ENCODE data around the gene SPRR1B. TPM values are rescaled to one million over a fixed set of nuclear protein-coding genes. Genes with fewer than 3 reads are reported as not detected.

Gene SPRR1B
- total RNA-seq (2021) = not detected in 2 replicates
- Bru-seq, nascent RNA = percentile 16 among the genes with signal in this experiment
- BruChase-seq, experiment 1, labeled RNA remaining after a 2-hour chase = not detected
- not detected for BruChase-seq, experiment 2, labeled RNA remaining after a 6-hour chase
- long read RNA-seq = 0 reads

- POLR2A ChIA-PET (ENCODE audit: unreplicated experiment) = no interaction called here
- intact Hi-C loops (cut with micrococcal nuclease; ENCODE audit: unreplicated experiment) = loop anchor here (5.0 kb wide), 1 partner anchor 79 kb away; no protein-coding TSS in a partner anchor
Measured at GRCh38 chr1:153030895-153031294, at the start of gene SPRR1B. TSS of gene SPRR1B (plus strand) at chr1:153031203. CDS start at chr1:153032346, 1,143 bp downstream.

GRCh38 chr1:152982076-152982475 is 48.9 kb upstream of the SPRR1B start:
- TF ChIP-seq, protein P1, sequence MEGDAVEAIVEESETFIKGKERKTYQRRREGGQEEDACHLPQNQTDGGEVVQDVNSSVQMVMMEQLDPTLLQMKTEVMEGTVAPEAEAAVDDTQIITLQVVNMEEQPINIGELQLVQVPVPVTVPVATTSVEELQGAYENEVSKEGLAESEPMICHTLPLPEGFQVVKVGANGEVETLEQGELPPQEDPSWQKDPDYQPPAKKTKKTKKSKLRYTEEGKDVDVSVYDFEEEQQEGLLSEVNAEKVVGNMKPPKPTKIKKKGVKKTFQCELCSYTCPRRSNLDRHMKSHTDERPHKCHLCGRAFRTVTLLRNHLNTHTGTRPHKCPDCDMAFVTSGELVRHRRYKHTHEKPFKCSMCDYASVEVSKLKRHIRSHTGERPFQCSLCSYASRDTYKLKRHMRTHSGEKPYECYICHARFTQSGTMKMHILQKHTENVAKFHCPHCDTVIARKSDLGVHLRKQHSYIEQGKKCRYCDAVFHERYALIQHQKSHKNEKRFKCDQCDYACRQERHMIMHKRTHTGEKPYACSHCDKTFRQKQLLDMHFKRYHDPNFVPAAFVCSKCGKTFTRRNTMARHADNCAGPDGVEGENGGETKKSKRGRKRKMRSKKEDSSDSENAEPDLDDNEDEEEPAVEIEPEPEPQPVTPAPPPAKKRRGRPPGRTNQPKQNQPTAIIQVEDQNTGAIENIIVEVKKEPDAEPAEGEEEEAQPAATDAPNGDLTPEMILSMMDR (conservative IDR thresholded peaks at IDR 0.05) = no peak
- no peak for TF ChIP-seq EZH2 (IDR thresholded peaks at IDR 0.05; ENCODE audit: low read depth)
- H3K27ac ChIP-seq = no peak overlapping the region
- no peaks in the 10 kb centered on the region for H3K79me2 ChIP-seq (ENCODE audit: low read depth)
- CTCF ChIA-PET = no interaction called here
- H3K27me3 ChIP-seq (ENCODE audit: insufficient read depth, low read depth) = no peaks in the 10 kb centered on the region
- DNase-seq = no peak
- H3K36me3 ChIP-seq (ENCODE audit: low read depth) = no peaks in the 10 kb centered on the region
- H3K9me2 ChIP-seq (ENCODE audit: insufficient read depth) = no peaks in the 10 kb centered on the region
- no peaks in the 10 kb centered on the region for H4K20me1 ChIP-seq (ENCODE audit: insufficient read depth)
- no peak overlapping the region for H2AFZ ChIP-seq
- BruUV-seq (replicated peaks) = no TSS peak
- no peak overlapping the region for H3K4me3 ChIP-seq
- H3F3A ChIP-seq (ENCODE audit: insufficient read depth, low read depth) = peaks cover 3% of the 10 kb centered on the region; the same call in 1 of the 2 replicates
- POLR2A ChIA-PET (ENCODE audit: unreplicated experiment) = no interaction called here
- H3K4me2 ChIP-seq = peak overlapping the region; percentile 66; the same call in 1 of the 2 replicates
- H3K4me1 ChIP-seq (replicated peaks; ENCODE audit: insufficient read depth) = peaks cover 32% of the 10 kb centered on the region
- intact Hi-C loops (cut with micrococcal nuclease; ENCODE audit: unreplicated experiment) = loop anchor here (5.0 kb wide), 1 partner anchor 75 kb away; the partner anchor contains the start of gene IVL
- no peaks in the 10 kb centered on the region for H3K9me3 ChIP-seq (ENCODE audit: insufficient read depth, low read depth)

More at GRCh38 chr1:153030895-153031294, at the start of gene SPRR1B:
- H3F3A ChIP-seq (ENCODE audit: insufficient read depth, low read depth) = peaks cover 11% of the 10 kb centered on the region; the same call in 1 of the 2 replicates
- H3K4me2 ChIP-seq = 0 out of 2 replicates have a peak within 1 kb of the TSS, but pooled peaks have one; percentile 10
- CTCF ChIA-PET = no interaction called here
- DNase-seq = peak; percentile 38 to 91
- H3K9me3 ChIP-seq (ENCODE audit: insufficient read depth, low read depth) = no peaks in the 10 kb centered on the region
- no peaks in the 10 kb centered on the region for H3K9me2 ChIP-seq (ENCODE audit: insufficient read depth)
- H3K4me3 ChIP-seq = no peak within 1 kb of the TSS
- H3K4me1 ChIP-seq (replicated peaks; ENCODE audit: insufficient read depth) = peaks cover 37% of the 10 kb centered on the region
- no peaks in the 10 kb centered on the region for H3K79me2 ChIP-seq (ENCODE audit: low read depth)
- H2AFZ ChIP-seq = no peak within 1 kb of the TSS
- no peaks in the 10 kb centered on the region for H3K27me3 ChIP-seq (ENCODE audit: insufficient read depth, low read depth)
- no peaks in the 10 kb centered on the region for H3K36me3 ChIP-seq (ENCODE audit: low read depth)
- H3K27ac ChIP-seq = no peak within 1 kb of the TSS
- BruUV-seq (replicated peaks) = no TSS peak
- no peaks in the 10 kb centered on the region for H4K20me1 ChIP-seq (ENCODE audit: insufficient read depth)
- TF ChIP-seq EZH2 (IDR thresholded peaks at IDR 0.05; ENCODE audit: low read depth) = no peak
- TF ChIP-seq, protein P1 (conservative IDR thresholded peaks at IDR 0.05) = no peak

DNA sequence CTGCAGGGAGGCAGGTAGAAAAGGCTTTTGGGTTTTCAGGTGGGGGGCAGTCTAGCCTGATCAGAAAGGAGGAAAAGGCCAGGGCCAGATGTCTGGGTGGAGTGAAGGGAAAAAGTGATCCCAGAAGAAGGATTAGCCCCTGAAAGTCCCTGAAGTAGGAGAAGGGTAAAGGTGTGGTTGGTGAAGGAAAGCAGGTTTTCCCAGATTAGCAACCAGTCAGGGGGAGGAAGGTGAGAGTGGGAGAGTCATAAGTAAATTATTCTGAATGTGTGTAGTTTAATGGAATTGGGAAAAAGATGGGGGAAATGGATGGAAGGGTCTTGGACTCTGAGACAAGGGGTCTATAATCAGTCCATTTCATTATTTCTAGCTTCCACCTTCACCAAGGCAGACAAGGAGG is 47.8 kb upstream of the SPRR1B start:
- ChIA-PET POLR2A (ENCODE audit: unreplicated experiment) (interaction anchor here (0.6 kb wide), 1 partner anchor 31 kb away, joined by 3 read pairs; no protein-coding TSS in a partner anchor), CTCF (no interaction called here)
- H3K4me1 ChIP-seq (replicated peaks; ENCODE audit: insufficient read depth) = peaks cover 32% of the 10 kb centered on the region
- no peak overlapping the region for H2AFZ ChIP-seq
- H3K9me3 ChIP-seq (ENCODE audit: insufficient read depth, low read depth) = no peaks in the 10 kb centered on the region
- no TSS peak for BruUV-seq (replicated peaks)
- TF ChIP-seq, protein P1 (conservative IDR thresholded peaks at IDR 0.05) = no peak
- no peaks in the 10 kb centered on the region for H4K20me1 ChIP-seq (ENCODE audit: insufficient read depth)
- H3K79me2 ChIP-seq (ENCODE audit: low read depth) = no peaks in the 10 kb centered on the region
- DNase-seq = peak; percentile 6 to 75
- intact Hi-C loops (cut with micrococcal nuclease; ENCODE audit: unreplicated experiment) = loop anchor here (5.0 kb wide), 1 partner anchor 76 kb away; the partner anchor contains the start of gene IVL
- H3F3A ChIP-seq (ENCODE audit: insufficient read depth, low read depth) = peaks cover 3% of the 10 kb centered on the region; the same call in 1 of the 2 replicates
- H3K4me2 ChIP-seq = peak overlapping the region; percentile 66
- no peaks in the 10 kb centered on the region for H3K9me2 ChIP-seq (ENCODE audit: insufficient read depth)
- peak overlapping the region; percentile 76 for H3K27ac ChIP-seq
- H3K27me3 ChIP-seq (ENCODE audit: insufficient read depth, low read depth) = no peaks in the 10 kb centered on the region
- H3K36me3 ChIP-seq (ENCODE audit: low read depth) = no peaks in the 10 kb centered on the region
- H3K4me3 ChIP-seq = peak overlapping the region; percentile 23; the same call in 1 of the 2 replicates

Measured in PC-9 (cell line).